ENCODE results near the gene MICAL2. TPM values are rescaled to one million over a fixed set of nuclear protein-coding genes. Genes with fewer than 3 reads are reported as not detected.

MICAL2 gene
- polyA plus RNA-seq, 4 donors, result 15.9 to 41.1 (median 25.6) TPM

DNA sequence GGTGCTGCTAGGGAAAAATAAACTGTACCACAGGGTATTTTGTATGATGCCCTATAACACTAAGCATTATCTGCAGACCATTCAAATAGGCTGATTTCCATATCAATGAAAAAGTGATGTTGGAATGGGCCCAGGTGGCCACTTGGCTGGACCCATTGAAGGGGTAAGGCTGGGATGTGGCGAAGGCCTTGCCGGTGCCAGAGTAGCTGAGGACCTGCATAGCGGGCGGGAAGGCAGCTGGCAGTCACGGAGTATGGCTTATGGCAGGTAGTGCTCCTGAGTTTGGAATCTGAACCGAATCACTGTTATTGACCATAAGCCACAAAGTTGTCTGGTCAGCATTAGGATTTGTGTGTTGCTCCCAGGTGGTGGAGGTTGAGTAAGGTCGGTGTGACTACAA lies 131.0 kb downstream of the MICAL2 start:
- WGBS, 3 donors, result 21 to 74% (median 40%) methylated on average over 7 of the region's 7 CpGs
- Histone ChIP-seq H3K4me1 (ENCODE audit: control insufficient read depth in 3 of 3, insufficient read depth in 2 of 3, low read depth in 1 of 3, low read length in 2 of 3) (peaks cover 0 to 10% (median 0%) of the 10 kb centered on the region in 3 donors), H3K36me3 (ENCODE audit: control insufficient read depth in 3 of 3, insufficient read depth in 2 of 3, low read depth in 1 of 3, low read length in 3 of 3) (peaks cover 0 to 66% (median 22%) of the 10 kb centered on the region in 3 donors), H3K27me3 (ENCODE audit: control insufficient read depth in 3 of 3, insufficient read depth in 3 of 3, low read length in 3 of 3) (no peaks in the 10 kb centered on the region), H3K27ac (ENCODE audit: low read depth in 1 of 3, low read length in 2 of 3) (no peak overlapping the region), H3K4me3 (ENCODE audit: low read depth in 1 of 3, low read length in 3 of 3) (no peak overlapping the region), H3K9me3 (ENCODE audit: control insufficient read depth in 2 of 2, insufficient read depth in 1 of 2, low read depth in 1 of 2, low read length in 1 of 2) (no peaks in the 10 kb centered on the region)
- no peak for FAIRE-seq
- DNase-seq, result no peak

DNA sequence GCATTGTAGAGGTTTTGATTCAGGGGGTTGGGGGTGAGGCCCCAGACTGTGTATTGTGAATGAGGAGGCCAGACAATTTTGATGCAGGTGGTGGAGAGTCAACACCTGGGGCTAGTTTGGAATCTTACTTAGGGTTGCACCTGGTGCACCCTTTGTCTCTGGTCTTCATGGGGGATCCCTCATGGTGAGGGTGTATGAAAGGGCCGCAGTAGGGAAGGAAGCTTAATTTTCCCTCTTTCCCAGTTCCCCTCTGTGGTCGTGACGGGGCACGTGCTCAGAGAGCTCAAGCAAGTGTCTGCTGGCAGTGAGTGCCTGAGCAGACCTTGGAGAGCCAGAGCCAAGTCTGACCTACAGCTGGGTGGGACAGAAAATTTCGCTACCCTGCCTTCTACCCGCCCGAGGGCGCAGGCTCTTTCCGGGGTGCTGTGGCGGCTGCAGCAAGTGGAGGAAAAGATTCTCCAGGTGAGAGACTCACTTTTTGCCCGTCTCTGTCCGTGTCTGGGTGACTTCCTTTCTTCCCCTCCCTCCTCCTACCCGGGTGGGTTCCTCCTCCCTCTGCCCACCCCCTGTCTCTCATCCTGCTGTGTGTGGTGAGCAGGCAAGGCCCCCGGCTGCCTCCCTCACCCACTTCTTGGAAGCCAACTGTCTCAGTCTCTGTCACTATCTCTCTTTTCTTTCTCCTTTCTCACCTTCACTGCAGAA lies 131.7 kb downstream of the MICAL2 start:
- Histone ChIP-seq H3K36me3 (ENCODE audit: control insufficient read depth in 3 of 3, insufficient read depth in 2 of 3, low read depth in 1 of 3, low read length in 3 of 3) (peaks cover 0 to 64% (median 22%) of the 10 kb centered on the region in 3 donors), H3K27ac (ENCODE audit: low read depth in 1 of 3, low read length in 2 of 3) (no peak overlapping the region), H3K9me3 (ENCODE audit: control insufficient read depth in 2 of 2, insufficient read depth in 1 of 2, low read depth in 1 of 2, low read length in 1 of 2) (no peaks in the 10 kb centered on the region), H3K27me3 (ENCODE audit: control insufficient read depth in 3 of 3, insufficient read depth in 3 of 3, low read length in 3 of 3) (no peaks in the 10 kb centered on the region), H3K4me1 (ENCODE audit: control insufficient read depth in 3 of 3, insufficient read depth in 2 of 3, low read depth in 1 of 3, low read length in 2 of 3) (peaks cover 0 to 7% (median 0%) of the 10 kb centered on the region in 3 donors), H3K4me3 (ENCODE audit: low read depth in 1 of 3, low read length in 3 of 3) (no peak overlapping the region)
- DNase-seq, result no peak
- 73 to 83% (median 77%) methylated on average over 14 of the region's 14 CpGs for WGBS, 3 donors
- FAIRE-seq, result no peak

GRCh38 chr11:12242966-12243365 lies 132.6 kb downstream of the MICAL2 start:
- no peak for DNase-seq
- 74 to 95% (median 83%) methylated on average over 2 of the region's 2 CpGs for WGBS, 3 donors
- Histone ChIP-seq H3K9me3 (ENCODE audit: control insufficient read depth in 2 of 2, insufficient read depth in 1 of 2, low read depth in 1 of 2, low read length in 1 of 2) (no peaks in the 10 kb centered on the region), H3K36me3 (ENCODE audit: control insufficient read depth in 3 of 3, insufficient read depth in 2 of 3, low read depth in 1 of 3, low read length in 3 of 3) (peaks cover 0 to 58% (median 18%) of the 10 kb centered on the region in 3 donors), H3K27ac (ENCODE audit: low read depth in 1 of 3, low read length in 2 of 3) (no peak overlapping the region), H3K4me3 (ENCODE audit: low read depth in 1 of 3, low read length in 3 of 3) (no peak overlapping the region), H3K27me3 (ENCODE audit: control insufficient read depth in 3 of 3, insufficient read depth in 3 of 3, low read length in 3 of 3) (no peaks in the 10 kb centered on the region), H3K4me1 (ENCODE audit: control insufficient read depth in 3 of 3, insufficient read depth in 2 of 3, low read depth in 1 of 3, low read length in 2 of 3) (peaks cover 0 to 14% (median 0%) of the 10 kb centered on the region in 3 donors)
- FAIRE-seq, result no peak

DNA sequence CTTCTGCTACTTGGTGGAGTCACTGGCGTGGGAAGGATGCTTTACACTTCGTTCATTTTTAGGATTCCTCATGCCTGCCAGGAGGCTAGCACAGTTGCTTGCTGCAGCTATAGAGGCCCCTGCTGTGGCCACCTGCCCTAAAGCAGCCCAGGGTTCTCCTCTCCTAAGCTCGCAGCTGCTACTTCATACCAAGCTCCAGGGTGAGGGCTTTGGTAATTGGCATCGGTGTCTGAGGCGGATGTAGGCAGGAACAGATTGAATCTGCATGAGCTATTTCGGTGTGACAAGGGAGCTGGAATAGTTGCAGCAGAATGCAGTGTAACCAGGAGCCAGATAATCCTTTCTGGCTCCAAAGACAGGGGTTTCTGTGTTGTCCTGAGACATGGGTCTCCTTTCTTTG lies 133.1 kb downstream of the MICAL2 start:
- H3K9me3 ChIP-seq (ENCODE audit: control insufficient read depth in 2 of 2, insufficient read depth in 1 of 2, low read depth in 1 of 2, low read length in 1 of 2), result no peaks in the 10 kb centered on the region
- H3K27ac ChIP-seq (ENCODE audit: low read depth in 1 of 3, low read length in 2 of 3), result no peak overlapping the region
- H3K4me3 ChIP-seq (ENCODE audit: low read depth in 1 of 3, low read length in 3 of 3), result no peak overlapping the region
- H3K4me1 ChIP-seq (ENCODE audit: control insufficient read depth in 3 of 3, insufficient read depth in 2 of 3, low read depth in 1 of 3, low read length in 2 of 3), result peaks cover 0 to 19% (median 0%) of the 10 kb centered on the region in 3 donors
- H3K27me3 ChIP-seq (ENCODE audit: control insufficient read depth in 3 of 3, insufficient read depth in 3 of 3, low read length in 3 of 3), result no peaks in the 10 kb centered on the region
- DNase-seq (no peak), FAIRE-seq (no peak)
- H3K36me3 ChIP-seq (ENCODE audit: control insufficient read depth in 3 of 3, insufficient read depth in 2 of 3, low read depth in 1 of 3, low read length in 3 of 3), result peaks cover 0 to 58% (median 18%) of the 10 kb centered on the region in 3 donors
- 80 to 87% (median 87%) methylated on average over 6 of the region's 6 CpGs for WGBS, 3 donors

DNA sequence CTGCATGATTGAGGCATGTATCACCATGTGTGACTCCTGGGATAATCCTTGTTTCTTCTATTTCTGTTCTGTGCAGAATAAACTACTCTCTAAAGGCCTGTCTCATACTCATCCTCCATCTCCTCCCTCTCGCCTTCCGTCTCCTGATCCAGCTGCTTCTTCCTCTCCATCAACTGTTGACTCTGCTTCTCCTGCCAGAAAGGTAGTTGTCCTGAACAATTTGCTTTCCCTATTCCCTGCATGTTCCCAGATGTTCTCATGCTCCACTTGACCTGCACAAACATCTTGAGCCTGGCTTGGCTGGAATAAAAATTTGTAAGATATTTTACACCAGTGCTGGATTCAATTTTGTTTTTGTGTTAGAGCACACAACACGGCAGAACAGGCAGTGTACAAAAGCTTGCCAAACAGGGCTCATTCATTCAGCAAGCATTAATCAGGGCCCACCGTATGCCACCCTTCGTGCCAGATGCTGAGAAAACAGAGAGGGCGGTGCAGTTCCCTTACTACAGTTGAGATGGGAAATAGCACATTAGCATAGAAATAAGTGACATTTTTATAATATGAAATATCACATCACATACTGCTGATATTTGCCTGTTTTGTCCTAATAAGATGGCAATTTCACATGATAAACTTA lies 133.6 kb downstream of the MICAL2 start:
- Histone ChIP-seq H3K9me3 (ENCODE audit: control insufficient read depth in 2 of 2, insufficient read depth in 1 of 2, low read depth in 1 of 2, low read length in 1 of 2) (no peaks in the 10 kb centered on the region), H3K36me3 (ENCODE audit: control insufficient read depth in 3 of 3, insufficient read depth in 2 of 3, low read depth in 1 of 3, low read length in 3 of 3) (peaks cover 0 to 57% (median 18%) of the 10 kb centered on the region in 3 donors), H3K4me1 (ENCODE audit: control insufficient read depth in 3 of 3, insufficient read depth in 2 of 3, low read depth in 1 of 3, low read length in 2 of 3) (peaks cover 0 to 25% (median 0%) of the 10 kb centered on the region in 3 donors), H3K27ac (ENCODE audit: low read depth in 1 of 3, low read length in 2 of 3) (no peak overlapping the region), H3K27me3 (ENCODE audit: control insufficient read depth in 3 of 3, insufficient read depth in 3 of 3, low read length in 3 of 3) (no peaks in the 10 kb centered on the region), H3K4me3 (ENCODE audit: low read depth in 1 of 3, low read length in 3 of 3) (no peak overlapping the region)
- 72 to 75% (median 74%) methylated on average over 6 of the region's 6 CpGs for WGBS, 3 donors
- DNase-seq (no peak), FAIRE-seq (no peak)

DNA sequence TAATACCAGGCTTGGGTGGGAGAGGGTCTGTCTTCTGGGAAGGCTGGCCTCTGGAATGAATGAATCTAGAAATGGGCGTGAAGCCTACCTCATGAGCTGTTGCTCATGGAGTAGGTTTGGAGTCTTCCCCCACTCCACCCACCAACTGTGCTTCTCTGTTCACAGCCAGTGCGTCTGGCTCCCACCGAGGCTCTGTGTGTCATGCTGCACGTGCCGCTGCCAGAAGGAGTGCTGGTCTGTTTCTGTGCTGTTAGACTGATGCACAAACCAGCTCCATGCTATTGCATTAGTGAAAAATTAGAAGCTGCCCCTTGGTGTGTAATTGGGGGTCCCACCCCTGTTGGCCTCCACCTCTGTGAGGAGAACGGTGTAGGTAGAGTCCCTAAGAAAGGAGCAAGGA lies 134.7 kb downstream of the MICAL2 start:
- H3K36me3 ChIP-seq (ENCODE audit: control insufficient read depth in 3 of 3, insufficient read depth in 2 of 3, low read depth in 1 of 3, low read length in 3 of 3), result peaks cover 0 to 59% (median 26%) of the 10 kb centered on the region in 3 donors
- DNase-seq, result no peak
- H3K27ac ChIP-seq (ENCODE audit: low read depth in 1 of 3, low read length in 2 of 3), result no peak overlapping the region
- WGBS, 3 donors, result 88 to 94% (median 92%) methylated on average over 6 of the region's 6 CpGs
- no peaks in the 10 kb centered on the region for H3K27me3 ChIP-seq (ENCODE audit: control insufficient read depth in 3 of 3, insufficient read depth in 3 of 3, low read length in 3 of 3)
- peaks cover 0 to 30% (median 0%) of the 10 kb centered on the region in 3 donors for H3K4me1 ChIP-seq (ENCODE audit: control insufficient read depth in 3 of 3, insufficient read depth in 2 of 3, low read depth in 1 of 3, low read length in 2 of 3)
- H3K9me3 ChIP-seq (ENCODE audit: control insufficient read depth in 2 of 2, insufficient read depth in 1 of 2, low read depth in 1 of 2, low read length in 1 of 2), result no peaks in the 10 kb centered on the region
- H3K4me3 ChIP-seq (ENCODE audit: low read depth in 1 of 3, low read length in 3 of 3), result no peak overlapping the region
- FAIRE-seq, result no peak

- Histone ChIP-seq H3K27ac (ENCODE audit: low read depth in 1 of 3, low read length in 2 of 3) (no peak overlapping the region), H3K36me3 (ENCODE audit: control insufficient read depth in 3 of 3, insufficient read depth in 2 of 3, low read depth in 1 of 3, low read length in 3 of 3) (peaks cover 0 to 58% (median 22%) of the 10 kb centered on the region in 3 donors), H3K27me3 (ENCODE audit: control insufficient read depth in 3 of 3, insufficient read depth in 3 of 3, low read length in 3 of 3) (no peaks in the 10 kb centered on the region), H3K4me3 (ENCODE audit: low read depth in 1 of 3, low read length in 3 of 3) (no peak overlapping the region), H3K9me3 (ENCODE audit: control insufficient read depth in 2 of 2, insufficient read depth in 1 of 2, low read depth in 1 of 2, low read length in 1 of 2) (no peaks in the 10 kb centered on the region), H3K4me1 (ENCODE audit: control insufficient read depth in 3 of 3, insufficient read depth in 2 of 3, low read depth in 1 of 3, low read length in 2 of 3) (peaks cover 0 to 28% (median 0%) of the 10 kb centered on the region in 3 donors)
- FAIRE-seq (no peak), DNase-seq (no peak)
- 62 to 79% (median 75%) methylated on average over 3 of the region's 3 CpGs for WGBS, 3 donors
Observed at GRCh38 chr11:12245549-12246016, 135.2 kb downstream of the MICAL2 start.

DNA sequence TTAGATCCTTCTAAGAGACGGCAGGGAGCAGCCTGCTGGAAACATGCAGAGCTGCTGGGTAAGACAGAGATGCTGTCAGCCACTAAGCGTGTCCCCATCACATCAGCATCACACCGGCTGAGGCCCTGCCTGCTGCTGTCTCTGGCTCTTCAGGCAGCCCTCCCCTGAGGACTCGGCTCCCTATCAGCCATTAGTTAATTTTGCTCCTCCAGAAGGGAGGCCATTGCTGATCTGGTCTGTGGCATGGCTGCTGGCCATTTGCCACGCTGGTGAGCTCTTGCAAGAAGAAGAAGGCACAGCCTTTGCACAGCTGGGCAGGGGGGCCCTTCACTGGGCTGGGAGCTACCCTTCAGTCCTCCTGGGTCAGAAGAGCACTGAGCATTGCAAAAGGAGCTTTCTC lies 135.8 kb downstream of the MICAL2 start:
- Histone ChIP-seq H3K9me3 (ENCODE audit: control insufficient read depth in 2 of 2, insufficient read depth in 1 of 2, low read depth in 1 of 2, low read length in 1 of 2) (no peaks in the 10 kb centered on the region), H3K36me3 (ENCODE audit: control insufficient read depth in 3 of 3, insufficient read depth in 2 of 3, low read depth in 1 of 3, low read length in 3 of 3) (peaks cover 0 to 53% (median 21%) of the 10 kb centered on the region in 3 donors), H3K4me3 (ENCODE audit: low read depth in 1 of 3, low read length in 3 of 3) (no peak overlapping the region), H3K27ac (ENCODE audit: low read depth in 1 of 3, low read length in 2 of 3) (no peak overlapping the region), H3K4me1 (ENCODE audit: control insufficient read depth in 3 of 3, insufficient read depth in 2 of 3, low read depth in 1 of 3, low read length in 2 of 3) (peaks cover 0 to 28% (median 0%) of the 10 kb centered on the region in 3 donors), H3K27me3 (ENCODE audit: control insufficient read depth in 3 of 3, insufficient read depth in 3 of 3, low read length in 3 of 3) (no peaks in the 10 kb centered on the region)
- FAIRE-seq (no peak), DNase-seq (no peak)
- WGBS, 3 donors, result 84 to 91% (median 90%) methylated on average over 5 of the region's 5 CpGs
